Measurements from ENCODE around the gene CELSR1.

CELSR1 gene

GRCh38 chr22:46338636-46339035 is 198.8 kb downstream of the CELSR1 start:
- Histone ChIP-seq H3K27ac (ENCODE audit: insufficient read depth, low read depth, low read length, poor library complexity, severe bottlenecking) (no peak overlapping the region), H3K4me3 (ENCODE audit: insufficient read depth, low read depth, low read length) (no peak overlapping the region), H3K9me3 (ENCODE audit: control insufficient read depth, low read length) (no peaks in the 10 kb centered on the region), H3K4me1 (ENCODE audit: control insufficient read depth, insufficient read depth, low read length) (no peaks in the 10 kb centered on the region), H3K36me3 (ENCODE audit: control insufficient read depth, insufficient read depth, low read length) (peaks cover 9% of the 10 kb centered on the region), H3K27me3 (ENCODE audit: control insufficient read depth, insufficient read depth, low read length, poor library complexity, severe bottlenecking) (no peaks in the 10 kb centered on the region)
- WGBS, 2 experiments: 97 to 99% methylated on average over 8 of the region's 8 CpGs

GRCh38 chr22:46337870-46338269 is 199.6 kb downstream of the CELSR1 start:
- H3K27me3 ChIP-seq (ENCODE audit: control insufficient read depth, insufficient read depth, low read length, poor library complexity, severe bottlenecking): no peaks in the 10 kb centered on the region
- peaks cover 5% of the 10 kb centered on the region for H3K36me3 ChIP-seq (ENCODE audit: control insufficient read depth, insufficient read depth, low read length)
- WGBS, 2 experiments: 93 to 96% methylated on average over 9 of the region's 9 CpGs
- no peak overlapping the region for H3K4me3 ChIP-seq (ENCODE audit: insufficient read depth, low read depth, low read length)
- H3K27ac ChIP-seq (ENCODE audit: insufficient read depth, low read depth, low read length, poor library complexity, severe bottlenecking): no peak overlapping the region
- no peaks in the 10 kb centered on the region for H3K4me1 ChIP-seq (ENCODE audit: control insufficient read depth, insufficient read depth, low read length)
- H3K9me3 ChIP-seq (ENCODE audit: control insufficient read depth, low read length): no peaks in the 10 kb centered on the region

GRCh38 chr22:46336119-46337078 is 201.0 kb downstream of the CELSR1 start:
- H3K27ac ChIP-seq (ENCODE audit: insufficient read depth, low read depth, low read length, poor library complexity, severe bottlenecking): no peak overlapping the region
- no peaks in the 10 kb centered on the region for H3K9me3 ChIP-seq (ENCODE audit: control insufficient read depth, low read length)
- no peaks in the 10 kb centered on the region for H3K27me3 ChIP-seq (ENCODE audit: control insufficient read depth, insufficient read depth, low read length, poor library complexity, severe bottlenecking)
- WGBS, 2 experiments: 13 to 17% methylated on average over 42 of the region's 42 CpGs
- peak overlapping the region; percentile 99 for H3K4me3 ChIP-seq (ENCODE audit: insufficient read depth, low read depth, low read length)
- no peaks in the 10 kb centered on the region for H3K4me1 ChIP-seq (ENCODE audit: control insufficient read depth, insufficient read depth, low read length)
- H3K36me3 ChIP-seq (ENCODE audit: control insufficient read depth, insufficient read depth, low read length): peaks cover 5% of the 10 kb centered on the region

- Histone ChIP-seq H3K36me3 (ENCODE audit: control insufficient read depth, insufficient read depth, low read length) (peaks cover 9% of the 10 kb centered on the region), H3K27ac (ENCODE audit: insufficient read depth, low read depth, low read length, poor library complexity, severe bottlenecking) (peak within 1 kb of the TSS; percentile 83), H3K27me3 (ENCODE audit: control insufficient read depth, insufficient read depth, low read length, poor library complexity, severe bottlenecking) (no peaks in the 10 kb centered on the region), H3K9me3 (ENCODE audit: control insufficient read depth, low read length) (no peaks in the 10 kb centered on the region), H3K4me3 (ENCODE audit: insufficient read depth, low read depth, low read length) (peak within 1 kb of the TSS; percentile 99), H3K4me1 (ENCODE audit: control insufficient read depth, insufficient read depth, low read length) (no peaks in the 10 kb centered on the region)
- WGBS, 2 experiments: 1% methylated on average over 93 of the region's 93 CpGs
Measured at GRCh38 chr22:46335201-46336118, 202.0 kb downstream of the CELSR1 start, which contains the start of gene TRMU. TRMU (plus strand) TSS chr22:46335714; CDS start chr22:46335765, 51 bp downstream.

GRCh38 chr22:46331496-46331895 is 205.9 kb downstream of the CELSR1 start:
- WGBS, 2 experiments: 97% methylated on average over 23 of the region's 23 CpGs

GRCh38 chr22:46330426-46330825 is 207.0 kb downstream of the CELSR1 start:
- H3K27me3 ChIP-seq (ENCODE audit: control insufficient read depth, insufficient read depth, low read length, poor library complexity, severe bottlenecking): no peaks in the 10 kb centered on the region
- no peak overlapping the region for H3K4me3 ChIP-seq (ENCODE audit: insufficient read depth, low read depth, low read length)
- H3K9me3 ChIP-seq (ENCODE audit: control insufficient read depth, low read length): no peaks in the 10 kb centered on the region
- H3K27ac ChIP-seq (ENCODE audit: insufficient read depth, low read depth, low read length, poor library complexity, severe bottlenecking): no peak overlapping the region
- no peaks in the 10 kb centered on the region for H3K4me1 ChIP-seq (ENCODE audit: control insufficient read depth, insufficient read depth, low read length)
- H3K36me3 ChIP-seq (ENCODE audit: control insufficient read depth, insufficient read depth, low read length): peaks cover 34% of the 10 kb centered on the region
- WGBS, 2 experiments: 98 to 100% methylated on average over 4 of the region's 4 CpGs

More at GRCh38 chr22:46331496-46331895, 205.9 kb downstream of the CELSR1 start:
- Histone ChIP-seq H3K27me3 (ENCODE audit: control insufficient read depth, insufficient read depth, low read length, poor library complexity, severe bottlenecking) (no peaks in the 10 kb centered on the region), H3K9me3 (ENCODE audit: control insufficient read depth, low read length) (no peaks in the 10 kb centered on the region), H3K36me3 (ENCODE audit: control insufficient read depth, insufficient read depth, low read length) (peaks cover 25% of the 10 kb centered on the region), H3K4me3 (ENCODE audit: insufficient read depth, low read depth, low read length) (no peak overlapping the region), H3K27ac (ENCODE audit: insufficient read depth, low read depth, low read length, poor library complexity, severe bottlenecking) (no peak overlapping the region), H3K4me1 (ENCODE audit: control insufficient read depth, insufficient read depth, low read length) (no peaks in the 10 kb centered on the region)

- H3K4me3 ChIP-seq (ENCODE audit: insufficient read depth, low read depth, low read length): no peak overlapping the region
- no peaks in the 10 kb centered on the region for H3K4me1 ChIP-seq (ENCODE audit: control insufficient read depth, insufficient read depth, low read length)
- H3K27me3 ChIP-seq (ENCODE audit: control insufficient read depth, insufficient read depth, low read length, poor library complexity, severe bottlenecking): no peaks in the 10 kb centered on the region
- H3K9me3 ChIP-seq (ENCODE audit: control insufficient read depth, low read length): no peaks in the 10 kb centered on the region
- WGBS, 2 experiments: 91 to 94% methylated on average over 8 of the region's 8 CpGs
- H3K27ac ChIP-seq (ENCODE audit: insufficient read depth, low read depth, low read length, poor library complexity, severe bottlenecking): no peak overlapping the region
- H3K36me3 ChIP-seq (ENCODE audit: control insufficient read depth, insufficient read depth, low read length): peaks cover 35% of the 10 kb centered on the region
Measured at GRCh38 chr22:46329616-46330015, 207.8 kb downstream of the CELSR1 start.

GRCh38 chr22:46328797-46329196 is 208.6 kb downstream of the CELSR1 start:
- 95% methylated on average over 11 of the region's 11 CpGs for WGBS, 2 experiments
- Histone ChIP-seq H3K9me3 (ENCODE audit: control insufficient read depth, low read length) (no peaks in the 10 kb centered on the region), H3K36me3 (ENCODE audit: control insufficient read depth, insufficient read depth, low read length) (peaks cover 39% of the 10 kb centered on the region), H3K4me3 (ENCODE audit: insufficient read depth, low read depth, low read length) (no peak overlapping the region), H3K27me3 (ENCODE audit: control insufficient read depth, insufficient read depth, low read length, poor library complexity, severe bottlenecking) (no peaks in the 10 kb centered on the region), H3K27ac (ENCODE audit: insufficient read depth, low read depth, low read length, poor library complexity, severe bottlenecking) (no peak overlapping the region), H3K4me1 (ENCODE audit: control insufficient read depth, insufficient read depth, low read length) (no peaks in the 10 kb centered on the region)

- H3K9me3 ChIP-seq (ENCODE audit: control insufficient read depth, low read length): no peaks in the 10 kb centered on the region
Measured at GRCh38 chr22:46327691-46328465, 209.5 kb downstream of the CELSR1 start.

More at GRCh38 chr22:46327691-46328465, 209.5 kb downstream of the CELSR1 start:
- no peaks in the 10 kb centered on the region for H3K27me3 ChIP-seq (ENCODE audit: control insufficient read depth, insufficient read depth, low read length, poor library complexity, severe bottlenecking)
- WGBS, 2 experiments: 93 to 96% methylated on average over 12 of the region's 13 CpGs
- no peak overlapping the region for H3K27ac ChIP-seq (ENCODE audit: insufficient read depth, low read depth, low read length, poor library complexity, severe bottlenecking)
- H3K4me3 ChIP-seq (ENCODE audit: insufficient read depth, low read depth, low read length): no peak overlapping the region
- H3K4me1 ChIP-seq (ENCODE audit: control insufficient read depth, insufficient read depth, low read length): no peaks in the 10 kb centered on the region
- H3K36me3 ChIP-seq (ENCODE audit: control insufficient read depth, insufficient read depth, low read length): peaks cover 41% of the 10 kb centered on the region
